Measurements from ENCODE around the gene SLAIN2.
"Not testable (repeated sequence)": the region's sequence is repeated elsewhere in the genome, so short reads cannot be mapped to it uniquely, and the experiment has no call there.

SLAIN2 gene

GRCh38 chr4:48305508-48305907 lies 35.8 kb upstream of the SLAIN2 start:
- TF ChIP-seq, protein P1, sequence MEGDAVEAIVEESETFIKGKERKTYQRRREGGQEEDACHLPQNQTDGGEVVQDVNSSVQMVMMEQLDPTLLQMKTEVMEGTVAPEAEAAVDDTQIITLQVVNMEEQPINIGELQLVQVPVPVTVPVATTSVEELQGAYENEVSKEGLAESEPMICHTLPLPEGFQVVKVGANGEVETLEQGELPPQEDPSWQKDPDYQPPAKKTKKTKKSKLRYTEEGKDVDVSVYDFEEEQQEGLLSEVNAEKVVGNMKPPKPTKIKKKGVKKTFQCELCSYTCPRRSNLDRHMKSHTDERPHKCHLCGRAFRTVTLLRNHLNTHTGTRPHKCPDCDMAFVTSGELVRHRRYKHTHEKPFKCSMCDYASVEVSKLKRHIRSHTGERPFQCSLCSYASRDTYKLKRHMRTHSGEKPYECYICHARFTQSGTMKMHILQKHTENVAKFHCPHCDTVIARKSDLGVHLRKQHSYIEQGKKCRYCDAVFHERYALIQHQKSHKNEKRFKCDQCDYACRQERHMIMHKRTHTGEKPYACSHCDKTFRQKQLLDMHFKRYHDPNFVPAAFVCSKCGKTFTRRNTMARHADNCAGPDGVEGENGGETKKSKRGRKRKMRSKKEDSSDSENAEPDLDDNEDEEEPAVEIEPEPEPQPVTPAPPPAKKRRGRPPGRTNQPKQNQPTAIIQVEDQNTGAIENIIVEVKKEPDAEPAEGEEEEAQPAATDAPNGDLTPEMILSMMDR (IDR thresholded peaks at IDR 0.05; ENCODE audit: insufficient read depth, missing control alignments), result no peak
- no peak for FAIRE-seq
- no peak for DNase-seq (ENCODE audit: insufficient read length, low spot score)

DNA sequence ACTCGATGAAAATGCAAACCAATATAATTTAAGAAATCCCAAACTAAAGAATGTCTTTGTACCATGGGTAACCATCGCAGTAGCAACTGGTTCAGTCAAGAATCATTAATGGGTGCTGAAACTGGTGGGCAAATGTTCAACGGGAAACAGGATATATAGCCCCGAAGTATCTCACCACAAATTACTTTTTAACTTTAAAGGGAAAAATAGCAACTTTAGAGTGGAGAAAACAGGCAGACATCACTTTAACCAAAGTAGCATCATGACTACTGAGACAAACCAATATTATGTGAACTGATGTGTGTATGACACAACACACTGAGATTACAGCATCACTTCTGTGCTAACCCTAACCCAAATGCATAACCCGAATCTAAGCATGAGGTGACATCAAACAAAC lies 33.8 kb upstream of the SLAIN2 start:
- TF ChIP-seq, protein P1 (IDR thresholded peaks at IDR 0.05; ENCODE audit: insufficient read depth, missing control alignments), result no peak
- DNase-seq (ENCODE audit: insufficient read length, low spot score) (no peak), FAIRE-seq (no peak)

DNA sequence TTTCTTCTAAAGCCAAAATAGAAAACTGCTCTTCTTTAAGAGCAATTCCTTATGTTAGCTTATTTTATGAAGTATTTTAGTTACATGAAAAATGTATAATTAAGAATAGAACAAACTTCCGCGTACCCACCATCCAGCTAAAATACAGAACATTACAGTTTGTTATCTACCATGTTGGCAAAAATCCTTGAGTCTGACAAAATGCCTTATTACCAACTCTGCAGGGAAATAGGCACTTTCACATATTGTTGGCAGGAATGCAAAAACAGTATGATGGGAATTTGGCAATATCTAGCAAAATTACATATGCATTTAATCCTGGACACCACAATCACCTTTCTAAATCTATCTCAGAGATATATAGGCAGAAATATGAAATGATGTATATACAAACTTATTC lies 32.4 kb upstream of the SLAIN2 start:
- FAIRE-seq, result no peak
- TF ChIP-seq, protein P1 (IDR thresholded peaks at IDR 0.05; ENCODE audit: insufficient read depth, missing control alignments), result no peak
- no peak for DNase-seq (ENCODE audit: insufficient read length, low spot score)

GRCh38 chr4:48311896-48312295 lies 29.4 kb upstream of the SLAIN2 start:
- FAIRE-seq (no peak), DNase-seq (ENCODE audit: insufficient read length, low spot score) (no peak)
- TF ChIP-seq, protein P1 (IDR thresholded peaks at IDR 0.05; ENCODE audit: insufficient read depth, missing control alignments), result no peak

DNA sequence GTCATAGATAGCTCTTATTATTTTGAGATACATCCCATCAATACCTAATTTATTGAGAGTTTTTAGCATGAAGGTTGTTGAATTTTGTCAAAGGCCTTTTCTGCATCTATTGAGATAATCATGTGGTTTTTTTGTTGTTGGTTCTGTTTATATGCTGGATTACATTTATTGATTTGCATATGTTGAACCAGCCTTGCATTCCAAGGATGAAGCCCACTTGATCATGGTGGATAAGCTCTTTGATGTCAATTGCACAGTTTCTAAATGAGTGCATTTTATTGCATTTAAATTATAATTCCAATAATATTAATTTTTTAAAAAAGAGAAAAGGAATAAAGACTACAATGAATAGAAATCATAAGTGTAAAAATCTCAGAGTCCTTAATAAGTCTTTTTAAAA lies 26.6 kb upstream of the SLAIN2 start:
- FAIRE-seq, result not testable (repeated sequence)

GRCh38 chr4:48315728-48316630 lies 25.4 kb upstream of the SLAIN2 start:
- TF ChIP-seq, protein P1 (IDR thresholded peaks at IDR 0.05; ENCODE audit: insufficient read depth, missing control alignments), result peak; percentile 65
- DNase-seq (ENCODE audit: insufficient read length, low spot score), result no peak
- peak; percentile 46 for FAIRE-seq

More for the DNA sequence above, 26.6 kb upstream of the SLAIN2 start:
- not testable (repeated sequence) for DNase-seq (ENCODE audit: insufficient read length, low spot score)

DNA sequence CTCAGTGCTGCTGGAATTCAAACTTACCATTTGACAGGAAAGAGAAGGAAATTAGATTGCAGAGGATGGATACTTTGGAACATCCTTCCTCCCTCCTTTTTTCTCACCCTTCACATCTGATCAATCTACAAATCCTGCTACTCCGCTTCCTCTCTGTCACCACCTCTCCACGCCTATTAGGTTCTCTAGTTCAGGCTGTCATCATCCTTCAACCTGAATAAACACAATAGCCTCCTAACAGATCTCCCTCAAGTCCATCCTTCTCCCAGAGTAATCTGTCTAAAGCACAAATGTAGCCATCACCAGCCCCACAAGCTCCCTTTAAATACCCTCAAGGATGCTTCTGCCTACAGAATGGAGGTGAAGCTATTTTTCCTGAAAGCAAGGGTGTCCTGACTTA lies 20.0 kb upstream of the SLAIN2 start:
- TF ChIP-seq, protein P1 (IDR thresholded peaks at IDR 0.05; ENCODE audit: insufficient read depth, missing control alignments), result no peak
- DNase-seq (ENCODE audit: insufficient read length, low spot score) (no peak), FAIRE-seq (no peak)
